ENCODE data around the gene MYH14.

Gene MYH14

GRCh38 chr19:50173127-50173526 lies 30.3 kb upstream of the MYH14 start:
- Histone ChIP-seq H3K36me3 (ENCODE audit: low read length) (no peaks in the 10 kb centered on the region), H3K9me3 (ENCODE audit: insufficient read depth, low read length) (no peaks in the 10 kb centered on the region), H3K27ac (ENCODE audit: low read depth, low read length) (no peak overlapping the region), H3F3A (ENCODE audit: insufficient read depth) (no peaks in the 10 kb centered on the region), H3K9me2 (replicated peaks; ENCODE audit: insufficient read depth, low read length) (no peaks in the 10 kb centered on the region), H2AFZ (ENCODE audit: low read depth, low read length, severe bottlenecking) (no peak overlapping the region), H3K27me3 (ENCODE audit: low read length) (no peaks in the 10 kb centered on the region), H3K9ac (ENCODE audit: low read length) (no peak overlapping the region), H3K4me3 (ENCODE audit: insufficient read depth, low read length, poor library complexity, severe bottlenecking) (no peak overlapping the region), H4K20me1 (ENCODE audit: low read depth, low read length) (no peaks in the 10 kb centered on the region), H3K4me2 (ENCODE audit: low read depth, low read length, poor library complexity, severe bottlenecking) (no peak overlapping the region), H3K79me2 (ENCODE audit: insufficient read depth, low read length) (no peaks in the 10 kb centered on the region)
- no peak for TF ChIP-seq CTCF (IDR thresholded peaks at IDR 0.05; ENCODE audit: insufficient read depth, low read length, poor library complexity, severe bottlenecking)
- no peak for TF ChIP-seq EZH2phosphoT487 (conservative IDR thresholded peaks at IDR 0.05; ENCODE audit: low read length)

- no peaks in the 10 kb centered on the region for H4K20me1 ChIP-seq (ENCODE audit: low read depth, low read length)
- H3K36me3 ChIP-seq (ENCODE audit: low read length), result no peaks in the 10 kb centered on the region
- no peaks in the 10 kb centered on the region for H3K9me3 ChIP-seq (ENCODE audit: insufficient read depth, low read length)
- H2AFZ ChIP-seq (ENCODE audit: low read depth, low read length, severe bottlenecking), result no peak overlapping the region
- no peak overlapping the region for H3K4me3 ChIP-seq (ENCODE audit: insufficient read depth, low read length, poor library complexity, severe bottlenecking)
- no peaks in the 10 kb centered on the region for H3F3A ChIP-seq (ENCODE audit: insufficient read depth)
- no peak overlapping the region for H3K9ac ChIP-seq (ENCODE audit: low read length)
- H3K79me2 ChIP-seq (ENCODE audit: insufficient read depth, low read length), result no peaks in the 10 kb centered on the region
- TF ChIP-seq EZH2phosphoT487 (conservative IDR thresholded peaks at IDR 0.05; ENCODE audit: low read length) (no peak), CTCF (IDR thresholded peaks at IDR 0.05; ENCODE audit: insufficient read depth, low read length, poor library complexity, severe bottlenecking) (no peak)
- no peaks in the 10 kb centered on the region for H3K27me3 ChIP-seq (ENCODE audit: low read length)
- H3K27ac ChIP-seq (ENCODE audit: low read depth, low read length), result no peak overlapping the region
- no peak overlapping the region for H3K4me2 ChIP-seq (ENCODE audit: low read depth, low read length, poor library complexity, severe bottlenecking)
- H3K9me2 ChIP-seq (replicated peaks; ENCODE audit: insufficient read depth, low read length), result no peaks in the 10 kb centered on the region
Measured at GRCh38 chr19:50174100-50174793, 29.2 kb upstream of the MYH14 start.

GRCh38 chr19:50175924-50176323 lies 27.5 kb upstream of the MYH14 start:
- Histone ChIP-seq H3K9ac (ENCODE audit: low read length) (no peak overlapping the region), H3F3A (ENCODE audit: insufficient read depth) (no peaks in the 10 kb centered on the region), H3K27ac (ENCODE audit: low read depth, low read length) (no peak overlapping the region), H4K20me1 (ENCODE audit: low read depth, low read length) (no peaks in the 10 kb centered on the region), H2AFZ (ENCODE audit: low read depth, low read length, severe bottlenecking) (no peak overlapping the region), H3K9me3 (ENCODE audit: insufficient read depth, low read length) (no peaks in the 10 kb centered on the region), H3K4me2 (ENCODE audit: low read depth, low read length, poor library complexity, severe bottlenecking) (no peak overlapping the region), H3K79me2 (ENCODE audit: insufficient read depth, low read length) (no peaks in the 10 kb centered on the region), H3K4me3 (ENCODE audit: insufficient read depth, low read length, poor library complexity, severe bottlenecking) (no peak overlapping the region), H3K36me3 (ENCODE audit: low read length) (no peaks in the 10 kb centered on the region), H3K9me2 (replicated peaks; ENCODE audit: insufficient read depth, low read length) (no peaks in the 10 kb centered on the region), H3K27me3 (ENCODE audit: low read length) (no peaks in the 10 kb centered on the region)
- TF ChIP-seq CTCF (IDR thresholded peaks at IDR 0.05; ENCODE audit: insufficient read depth, low read length, poor library complexity, severe bottlenecking), result no peak
- no peak for TF ChIP-seq EZH2phosphoT487 (conservative IDR thresholded peaks at IDR 0.05; ENCODE audit: low read length)
